SK-N-SH treated with all-trans-retinoic acid at 6 μM for 48 hours (cell line): Measurements from ENCODE around the gene IGLL5.

ENCODE experiments used
- ESRRG ChIP-seq: fragments of 250-450 bp; sonication (Bioruptor Pico); IDR thresholded peaks from 2 replicates; pipeline ENCODE4 v1.6.1; 2021; ENCODE audit warnings: mild to moderate bottlenecking
- PPARA ChIP-seq: fragments of 250-450 bp; sonication (Bioruptor Pico); IDR thresholded peaks from 2 replicates; pipeline ENCODE4 v1.5.0; 2020; ENCODE audit warnings: mild to moderate bottlenecking, borderline replicate concordance
- RARB ChIP-seq: fragments of 250-450 bp; sonication (Bioruptor Pico); IDR thresholded peaks from 2 replicates; pipeline ENCODE4 v1.8.0; 2021; ENCODE audit warnings: mild to moderate bottlenecking, moderate library complexity
- SNAI2 ChIP-seq: fragments of 250-450 bp; sonication (Bioruptor Pico); IDR thresholded peaks from 2 replicates; pipeline ENCODE4 v1.5.0; 2020; ENCODE audit warnings: mild to moderate bottlenecking, moderate library complexity
- TOX ChIP-seq: fragments of 250-450 bp; sonication (Bioruptor Pico); IDR thresholded peaks from 2 replicates; pipeline ENCODE4 v1.8.0; 2021; ENCODE audit warnings: mild to moderate bottlenecking, moderate library complexity, borderline replicate concordance
- TSHZ2 ChIP-seq: fragments of 250-450 bp; sonication (Bioruptor Pico); IDR thresholded peaks from 2 replicates; pipeline ENCODE4 v1.5.0; 2020; ENCODE audit warnings: mild to moderate bottlenecking, moderate library complexity
- ZFP3 ChIP-seq: fragments of 250-450 bp; sonication (Bioruptor Pico); IDR thresholded peaks from 2 replicates; pipeline ENCODE4 v1.5.0; 2020; ENCODE audit warnings: mild to moderate bottlenecking, moderate library complexity

GRCh38 chr22:22851969-22852368, 35.6 kb upstream of the IGLL5 start:
- TF ChIP-seq SNAI2 (CRISPR knock-in tag) = no peak
- no peak for TF ChIP-seq RARB
- no peak for TF ChIP-seq ESRRG (CRISPR knock-in tag)
- no peak for TF ChIP-seq ZFP3
- no peak for TF ChIP-seq PPARA (CRISPR knock-in tag)
- no peak for TF ChIP-seq TOX
- TF ChIP-seq TSHZ2 (CRISPR knock-in tag) = no peak
